ENCODE results near the gene IKZF2.
"Not testable (repeated sequence)": the region's sequence is repeated elsewhere in the genome, so short reads cannot be mapped to it uniquely, and the experiment has no call there.

The IKZF2 gene

DNA sequence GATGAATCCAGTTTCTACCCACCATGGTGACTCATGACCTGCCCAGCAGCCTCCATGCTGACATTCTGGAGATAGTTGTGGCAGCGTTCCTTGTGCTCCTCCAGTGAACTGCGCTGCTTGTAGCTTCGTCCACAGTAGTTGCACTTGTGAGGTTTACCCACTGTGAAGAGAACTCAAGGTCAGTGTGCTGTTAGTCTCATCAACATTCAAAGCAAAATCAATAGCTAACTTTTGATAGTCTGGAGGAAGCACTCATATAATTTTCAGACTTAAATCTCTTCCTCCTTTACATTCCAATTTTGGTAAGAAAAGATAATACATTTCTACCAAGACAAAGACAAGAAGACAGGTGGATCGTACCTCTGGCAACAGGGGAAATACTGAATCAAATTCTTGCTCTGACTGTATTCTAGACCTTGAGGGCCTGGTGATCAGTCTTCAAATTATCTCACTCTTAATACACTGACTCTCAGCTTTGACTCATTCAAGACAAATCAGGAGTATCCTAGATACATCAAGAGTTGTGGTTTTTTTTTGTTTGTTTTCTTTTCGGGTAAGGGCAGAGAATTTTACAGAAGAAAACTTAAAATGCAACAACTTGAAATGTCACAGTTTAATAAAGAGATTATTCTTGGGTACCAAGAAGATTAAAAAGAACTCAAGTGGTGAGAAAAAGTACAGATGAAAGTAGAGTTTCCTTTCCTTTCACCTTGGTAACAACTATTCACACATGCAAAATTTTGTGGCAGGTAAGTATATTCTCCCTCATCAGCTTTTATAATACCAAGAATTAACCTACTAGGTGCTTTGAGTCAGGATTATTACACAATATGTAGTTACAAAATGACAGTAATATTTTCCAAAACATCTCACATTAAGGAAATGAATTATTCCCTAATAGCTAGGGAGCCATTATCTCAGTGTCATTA lies 129.2 kb downstream of the IKZF2 start:
- Mint-ChIP-seq H3K27me3 (ENCODE audit: low read depth) (peaks cover 31% of the 10 kb centered on the region), H3K36me3 (ENCODE audit: low read depth) (peaks cover 12% of the 10 kb centered on the region), H3K4me3 (no peak overlapping the region), H3K27ac (peak overlapping the region; percentile 18), H3K4me1 (ENCODE audit: low read depth) (peaks cover 23% of the 10 kb centered on the region), H3K9me3 (peaks cover 3% of the 10 kb centered on the region)
- peak; percentile 28 for DNase-seq (ENCODE audit: low spot score)

DNA sequence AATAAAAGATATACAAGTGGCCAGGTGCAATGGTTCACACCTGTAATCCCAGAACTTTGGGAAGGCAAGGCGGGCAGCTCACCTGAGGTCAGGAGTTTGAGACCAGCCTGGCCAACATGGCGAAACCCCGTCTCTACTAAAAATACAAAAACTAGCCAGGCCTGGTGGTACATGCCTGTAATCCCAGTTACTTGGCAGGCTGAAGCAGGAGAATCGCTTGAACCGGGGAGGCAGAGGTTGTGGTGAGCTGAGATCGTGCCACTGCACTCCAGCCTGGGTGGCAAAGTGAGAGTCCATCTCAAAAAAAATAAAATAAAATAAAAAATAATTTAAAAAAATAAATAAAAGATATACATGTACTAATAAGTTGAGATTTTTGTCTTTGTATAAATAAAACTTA lies 130.5 kb downstream of the IKZF2 start:
- Mint-ChIP-seq H3K4me1 (ENCODE audit: low read depth) (peaks cover 35% of the 10 kb centered on the region), H3K27me3 (ENCODE audit: low read depth) (peaks cover 35% of the 10 kb centered on the region), H3K36me3 (ENCODE audit: low read depth) (peaks cover 16% of the 10 kb centered on the region)
- not testable (repeated sequence) for H3K9me3 Mint-ChIP-seq; DNase-seq (ENCODE audit: low spot score); H3K27ac Mint-ChIP-seq; H3K4me3 Mint-ChIP-seq

DNA sequence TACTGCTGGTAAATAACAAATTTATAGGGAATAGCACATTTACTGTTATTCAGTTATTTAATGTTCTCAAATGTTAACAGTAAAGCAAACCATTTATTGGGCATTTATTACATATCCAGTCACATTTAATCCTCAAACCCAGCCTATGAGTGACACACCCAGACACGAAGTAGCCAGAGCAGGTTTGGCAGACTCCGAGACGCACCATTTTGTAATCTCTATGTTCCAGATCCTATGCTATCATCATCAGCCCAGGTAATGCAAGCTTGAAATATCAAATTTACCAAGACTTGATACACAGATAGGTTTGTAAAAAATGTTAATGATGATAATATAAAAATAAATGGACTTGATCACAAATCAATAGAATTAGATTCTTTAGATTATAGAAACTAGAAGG lies 131.1 kb downstream of the IKZF2 start:
- H3K27me3 Mint-ChIP-seq (ENCODE audit: low read depth) = peaks cover 35% of the 10 kb centered on the region
- H3K36me3 Mint-ChIP-seq (ENCODE audit: low read depth) = peaks cover 16% of the 10 kb centered on the region
- peaks cover 6% of the 10 kb centered on the region for H3K9me3 Mint-ChIP-seq
- DNase-seq (ENCODE audit: low spot score) = no peak
- peaks cover 40% of the 10 kb centered on the region for H3K4me1 Mint-ChIP-seq (ENCODE audit: low read depth)
- H3K27ac Mint-ChIP-seq = no peak overlapping the region
- H3K4me3 Mint-ChIP-seq = no peak overlapping the region

DNA sequence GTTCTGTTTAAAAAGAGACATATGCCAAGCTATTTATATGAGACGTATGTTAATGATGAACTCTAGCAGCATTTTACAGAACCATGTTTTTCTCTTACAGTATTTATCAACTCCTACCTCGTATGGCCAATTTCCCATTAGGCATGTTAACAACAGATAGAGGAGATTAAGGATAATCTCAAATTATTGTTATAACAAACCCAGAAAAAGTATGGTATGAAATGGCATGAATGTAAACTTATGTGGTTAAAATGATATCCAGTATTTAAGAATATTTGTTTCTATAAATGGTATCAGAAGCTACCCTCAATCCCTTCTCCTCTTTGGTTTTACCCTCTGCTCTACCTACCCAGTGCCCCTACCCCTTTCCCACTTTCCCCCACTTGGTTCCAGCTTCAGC lies 132.0 kb downstream of the IKZF2 start:
- Mint-ChIP-seq H3K9me3 (peaks cover 6% of the 10 kb centered on the region), H3K27ac (no peak overlapping the region), H3K4me1 (ENCODE audit: low read depth) (peaks cover 49% of the 10 kb centered on the region), H3K4me3 (no peak overlapping the region), H3K27me3 (ENCODE audit: low read depth) (peaks cover 38% of the 10 kb centered on the region), H3K36me3 (ENCODE audit: low read depth) (peaks cover 16% of the 10 kb centered on the region)
- DNase-seq (ENCODE audit: low spot score) = no peak

DNA sequence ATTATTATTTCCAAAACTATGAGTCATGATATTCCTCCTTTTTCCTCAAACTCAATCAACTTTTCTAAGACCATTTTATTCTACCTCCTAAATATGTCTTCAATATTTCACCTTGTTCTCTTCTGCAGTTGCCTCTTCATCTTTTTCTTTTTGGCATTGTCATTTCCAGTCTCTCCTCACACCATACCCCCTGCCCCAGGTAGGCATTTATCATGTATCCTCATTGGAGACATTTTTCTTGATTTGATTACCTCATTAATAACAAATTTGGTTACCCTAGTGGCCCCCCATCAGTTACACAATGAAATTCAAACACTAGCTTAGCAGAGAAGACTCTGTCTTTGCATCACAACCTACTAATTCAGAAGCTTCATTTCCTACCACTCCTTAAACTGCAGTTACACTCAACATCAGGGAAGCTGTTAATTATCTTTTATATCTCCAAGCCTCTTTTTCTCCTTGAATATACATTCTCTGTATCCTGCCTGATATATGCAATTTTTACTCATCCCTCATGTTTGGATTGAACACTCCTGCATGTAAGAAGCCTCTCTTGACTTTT lies 133.0 kb downstream of the IKZF2 start:
- H3K4me1 Mint-ChIP-seq (ENCODE audit: low read depth) = peaks cover 55% of the 10 kb centered on the region
- H3K9me3 Mint-ChIP-seq = peaks cover 6% of the 10 kb centered on the region
- DNase-seq (ENCODE audit: low spot score) = no peak
- H3K27me3 Mint-ChIP-seq (ENCODE audit: low read depth) = peaks cover 40% of the 10 kb centered on the region
- H3K36me3 Mint-ChIP-seq (ENCODE audit: low read depth) = peaks cover 16% of the 10 kb centered on the region
- no peak overlapping the region for H3K27ac Mint-ChIP-seq
- H3K4me3 Mint-ChIP-seq = no peak overlapping the region

DNA sequence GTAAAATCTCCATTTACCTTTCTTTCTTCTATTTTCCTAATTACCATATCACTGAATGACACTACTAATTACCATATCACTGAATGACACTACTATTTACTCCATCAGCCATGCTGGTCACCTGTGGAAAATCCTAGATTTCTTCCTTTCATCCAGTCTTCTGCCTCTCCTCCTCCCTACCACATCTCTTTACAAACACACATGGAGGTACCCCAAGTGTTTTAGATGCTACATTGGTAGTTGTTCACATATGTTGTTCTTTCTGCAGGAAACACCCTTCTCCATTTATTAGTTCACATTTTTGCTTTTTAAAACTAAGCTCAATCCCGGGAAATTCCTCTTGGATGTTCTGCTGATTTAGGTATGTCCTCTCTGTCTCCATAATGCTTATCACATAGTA lies 134.0 kb downstream of the IKZF2 start:
- Mint-ChIP-seq H3K9me3 (peaks cover 6% of the 10 kb centered on the region), H3K27me3 (ENCODE audit: low read depth) (peaks cover 40% of the 10 kb centered on the region), H3K27ac (no peak overlapping the region), H3K36me3 (ENCODE audit: low read depth) (peaks cover 16% of the 10 kb centered on the region), H3K4me1 (ENCODE audit: low read depth) (peaks cover 51% of the 10 kb centered on the region), H3K4me3 (no peak overlapping the region)
- no peak for DNase-seq (ENCODE audit: low spot score)

DNA sequence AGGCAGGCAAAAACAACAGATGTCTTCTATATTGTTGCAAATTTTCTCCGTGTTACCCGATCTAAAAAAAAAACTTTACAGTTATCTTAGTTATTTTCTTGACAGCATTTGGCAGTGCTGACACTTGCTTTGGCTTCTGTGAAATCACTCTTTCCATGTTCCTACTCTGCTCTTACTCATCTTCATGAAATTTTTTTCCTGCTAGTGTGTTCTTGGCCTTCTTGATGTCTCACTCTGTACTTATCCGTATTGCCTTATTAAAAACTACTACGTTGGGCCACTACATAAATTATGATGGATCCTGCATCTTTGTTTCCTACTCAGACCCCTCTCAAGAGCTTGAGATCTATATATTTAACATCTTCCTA lies 134.4 kb downstream of the IKZF2 start:
- H3K4me3 Mint-ChIP-seq = no peak overlapping the region
- peaks cover 16% of the 10 kb centered on the region for H3K36me3 Mint-ChIP-seq (ENCODE audit: low read depth)
- no peak overlapping the region for H3K27ac Mint-ChIP-seq
- no peak for DNase-seq (ENCODE audit: low spot score)
- peaks cover 47% of the 10 kb centered on the region for H3K4me1 Mint-ChIP-seq (ENCODE audit: low read depth)
- H3K9me3 Mint-ChIP-seq = peaks cover 6% of the 10 kb centered on the region
- H3K27me3 Mint-ChIP-seq (ENCODE audit: low read depth) = peaks cover 37% of the 10 kb centered on the region

DNA sequence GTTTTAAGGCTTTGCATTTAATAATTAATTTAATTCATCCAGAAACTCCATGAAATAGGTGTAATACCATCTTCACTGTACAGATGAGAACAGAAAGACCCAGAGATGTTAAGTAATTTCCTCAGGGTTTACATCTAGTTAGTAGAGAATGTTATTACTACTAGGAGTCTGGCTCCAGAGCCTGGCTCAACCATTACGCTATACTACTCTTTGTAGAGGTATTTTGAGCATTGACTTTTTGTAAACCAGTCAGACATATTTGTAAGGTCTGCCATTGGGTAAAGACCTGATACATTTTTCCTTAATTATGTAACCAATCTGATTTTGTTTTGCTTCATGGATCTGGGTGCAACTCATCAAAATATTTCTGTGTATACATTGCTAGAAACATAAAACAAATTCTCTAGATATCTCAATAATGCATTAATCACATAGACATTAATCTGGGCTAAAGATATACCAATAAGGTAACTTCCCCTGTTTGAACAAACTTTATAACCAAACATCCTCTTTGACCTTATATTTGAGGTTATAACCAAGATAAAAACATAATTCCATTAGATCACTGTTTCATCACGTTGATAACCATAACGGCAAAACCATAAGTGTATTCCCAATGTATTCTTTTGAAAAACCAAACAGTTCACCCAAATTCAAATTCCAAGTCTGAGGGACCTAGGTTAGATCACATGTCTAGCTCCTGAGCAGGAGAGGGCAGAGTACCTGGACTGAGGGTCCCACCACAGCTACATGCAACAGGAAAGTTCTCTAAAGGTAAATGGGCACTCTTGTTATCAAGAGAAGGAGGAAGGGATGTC lies 135.0 kb downstream of the IKZF2 start:
- Mint-ChIP-seq H3K27ac (peak overlapping the region; percentile 18), H3K36me3 (ENCODE audit: low read depth) (peaks cover 18% of the 10 kb centered on the region), H3K4me3 (peak overlapping the region; percentile 38), H3K27me3 (ENCODE audit: low read depth) (peaks cover 42% of the 10 kb centered on the region), H3K9me3 (peaks cover 6% of the 10 kb centered on the region), H3K4me1 (ENCODE audit: low read depth) (peaks cover 42% of the 10 kb centered on the region)
- DNase-seq (ENCODE audit: low spot score) = no peak

DNA sequence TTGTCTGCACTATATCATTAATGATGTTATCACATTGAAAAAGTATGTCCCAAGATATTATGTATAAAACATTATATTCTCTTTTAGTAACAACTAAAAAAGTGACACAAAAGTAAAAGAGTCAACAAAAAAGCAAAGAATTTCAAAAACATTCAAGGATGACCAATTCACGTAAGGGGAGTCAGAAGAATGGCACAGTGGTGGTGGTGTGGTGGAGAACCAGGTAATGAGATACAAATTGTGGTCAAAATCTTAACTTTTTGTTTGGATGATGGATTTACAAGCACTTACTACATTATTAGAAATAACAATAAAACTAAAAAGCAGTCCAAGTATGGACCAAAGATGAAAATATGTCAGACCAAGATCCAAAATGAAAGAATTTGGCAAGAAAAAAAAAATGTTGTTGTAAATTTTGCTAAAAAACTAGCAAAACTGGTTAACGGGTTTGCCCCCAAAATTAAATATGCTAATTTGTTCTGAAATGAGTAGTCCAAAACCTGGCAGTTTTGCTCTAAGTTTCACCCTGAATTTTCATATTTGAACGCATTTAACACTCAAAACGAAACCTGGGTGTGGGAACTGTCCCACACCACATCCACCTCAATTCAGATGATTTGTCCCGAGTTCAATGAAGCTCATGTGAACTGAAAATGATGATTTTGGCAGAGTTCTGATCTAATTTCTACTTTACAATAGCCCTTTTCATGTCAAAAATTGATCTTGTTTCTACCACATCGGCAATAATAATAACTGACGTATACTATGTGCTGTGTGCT lies 135.8 kb downstream of the IKZF2 start:
- H3K4me3 Mint-ChIP-seq = peak overlapping the region; percentile 38
- peaks cover 45% of the 10 kb centered on the region for H3K27me3 Mint-ChIP-seq (ENCODE audit: low read depth)
- DNase-seq (ENCODE audit: low spot score) = peak; percentile 82
- H3K36me3 Mint-ChIP-seq (ENCODE audit: low read depth) = peaks cover 21% of the 10 kb centered on the region
- H3K27ac Mint-ChIP-seq = peak overlapping the region; percentile 56
- peaks cover 41% of the 10 kb centered on the region for H3K4me1 Mint-ChIP-seq (ENCODE audit: low read depth)
- H3K9me3 Mint-ChIP-seq = peaks cover 6% of the 10 kb centered on the region

DNA sequence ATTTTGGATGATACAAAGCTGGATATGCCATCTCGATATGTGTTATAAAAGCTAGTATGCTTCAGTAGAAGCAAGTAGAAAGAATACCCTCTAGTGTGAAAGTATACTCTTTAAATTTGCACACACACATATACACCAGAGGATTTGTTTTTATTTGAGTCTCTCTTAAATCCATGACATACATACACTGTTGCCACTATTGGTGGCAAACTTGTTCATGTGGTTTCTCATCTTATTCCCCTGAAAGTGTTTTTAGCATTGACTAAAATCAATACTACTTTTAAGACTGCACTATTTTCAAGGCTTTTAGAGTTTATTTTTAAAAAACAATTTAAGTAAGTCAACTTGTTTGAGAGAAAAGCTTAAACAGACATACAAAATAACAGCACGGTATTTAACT lies 137.4 kb downstream of the IKZF2 start:
- H3K9me3 Mint-ChIP-seq = peaks cover 6% of the 10 kb centered on the region
- H3K27me3 Mint-ChIP-seq (ENCODE audit: low read depth) = peaks cover 41% of the 10 kb centered on the region
- H3K36me3 Mint-ChIP-seq (ENCODE audit: low read depth) = peaks cover 29% of the 10 kb centered on the region
- no peak overlapping the region for H3K4me3 Mint-ChIP-seq
- H3K27ac Mint-ChIP-seq = no peak overlapping the region
- no peak for DNase-seq (ENCODE audit: low spot score)
- peaks cover 43% of the 10 kb centered on the region for H3K4me1 Mint-ChIP-seq (ENCODE audit: low read depth)

DNA sequence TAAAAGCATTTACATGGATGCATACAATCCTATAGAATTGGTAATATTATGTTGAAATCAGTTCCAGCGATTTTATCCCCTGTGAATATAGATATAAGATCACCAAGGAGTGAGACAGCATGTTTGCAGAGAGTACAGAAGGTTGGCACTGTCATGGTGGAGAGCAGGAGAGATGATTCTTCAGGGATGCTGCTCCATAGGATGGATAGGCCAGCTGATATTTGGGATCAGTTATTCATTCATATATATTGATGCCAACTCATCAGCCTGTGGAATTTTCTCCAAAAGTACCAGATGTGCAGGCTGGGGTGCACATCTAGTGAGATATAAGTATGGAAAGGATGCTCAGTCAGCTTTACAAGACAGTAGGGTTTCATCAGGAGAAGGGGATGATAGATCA lies 139.9 kb downstream of the IKZF2 start:
- peaks cover 16% of the 10 kb centered on the region for H3K36me3 Mint-ChIP-seq (ENCODE audit: low read depth)
- no peak overlapping the region for H3K4me3 Mint-ChIP-seq
- H3K27ac Mint-ChIP-seq = no peak overlapping the region
- H3K9me3 Mint-ChIP-seq = peaks cover 1% of the 10 kb centered on the region
- H3K4me1 Mint-ChIP-seq (ENCODE audit: low read depth) = peaks cover 28% of the 10 kb centered on the region
- peaks cover 28% of the 10 kb centered on the region for H3K27me3 Mint-ChIP-seq (ENCODE audit: low read depth)
- no peak for DNase-seq (ENCODE audit: low spot score)

DNA sequence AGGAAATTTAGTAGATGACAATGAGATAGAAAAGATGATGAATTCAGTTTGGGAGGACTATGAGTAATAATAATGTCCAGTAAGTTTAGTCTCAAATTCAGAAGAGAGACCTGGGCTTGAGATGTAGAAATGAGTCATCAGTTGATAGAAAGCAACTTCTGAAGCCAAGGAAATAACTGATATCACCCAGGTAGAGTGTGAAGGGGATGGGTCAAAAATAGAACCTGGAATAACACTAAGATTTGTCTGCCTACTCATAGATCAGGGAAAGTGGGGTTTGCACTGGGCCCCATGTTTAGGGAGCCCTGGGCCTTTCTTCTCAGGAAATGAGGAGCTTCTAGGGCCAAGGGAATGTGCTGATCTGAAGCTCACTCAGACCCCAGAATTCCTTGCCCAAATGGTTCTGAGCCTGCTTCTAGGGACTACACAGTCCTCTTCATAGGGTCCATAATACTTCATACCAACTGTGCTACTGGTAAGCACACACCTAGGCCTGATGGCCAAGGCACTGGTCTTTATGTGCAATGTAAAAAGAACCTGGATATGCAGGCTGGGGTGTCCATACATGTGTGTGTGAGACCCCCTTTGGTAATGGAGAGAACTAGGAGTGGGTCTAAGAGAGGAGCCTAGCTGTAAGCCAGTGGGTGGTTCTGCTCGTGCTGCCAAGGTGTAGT lies 141.2 kb downstream of the IKZF2 start:
- Mint-ChIP-seq H3K4me1 (ENCODE audit: low read depth) (peaks cover 16% of the 10 kb centered on the region), H3K27ac (no peak overlapping the region), H3K4me3 (no peak overlapping the region), H3K36me3 (ENCODE audit: low read depth) (peaks cover 16% of the 10 kb centered on the region), H3K27me3 (ENCODE audit: low read depth) (peaks cover 35% of the 10 kb centered on the region), H3K9me3 (no peaks in the 10 kb centered on the region)
- no peak for DNase-seq (ENCODE audit: low spot score)

DNA sequence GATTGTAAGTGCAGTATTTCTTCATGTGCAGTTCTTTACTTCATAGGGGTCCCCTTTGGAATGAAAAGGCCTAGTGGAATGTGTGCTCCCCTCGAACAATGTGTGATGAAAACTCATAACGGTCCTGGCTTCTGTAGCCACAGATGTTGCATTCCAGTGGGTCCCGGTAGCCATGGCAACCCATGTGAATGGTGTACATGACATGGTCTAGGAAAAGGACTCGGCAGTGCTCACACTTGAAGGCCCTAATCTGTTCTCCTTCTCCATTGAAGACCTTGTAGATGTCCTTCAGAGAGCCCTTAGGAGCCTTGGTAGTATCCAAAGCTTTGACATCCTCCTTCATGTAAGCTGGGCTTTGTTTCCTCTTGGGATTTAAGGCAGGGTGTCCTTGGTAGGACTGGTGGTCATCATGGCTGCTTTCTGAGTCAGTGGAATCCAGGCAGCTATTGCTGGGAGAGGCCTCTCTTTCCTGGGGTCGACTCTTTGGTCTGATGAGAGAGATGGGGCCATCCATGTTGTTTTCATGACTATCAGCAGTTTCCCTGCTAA lies 144.0 kb downstream of the IKZF2 start:
- H3K4me1 Mint-ChIP-seq (ENCODE audit: low read depth) = peaks cover 4% of the 10 kb centered on the region
- H3K4me3 Mint-ChIP-seq = no peak overlapping the region
- H3K9me3 Mint-ChIP-seq = no peaks in the 10 kb centered on the region
- H3K36me3 Mint-ChIP-seq (ENCODE audit: low read depth) = peaks cover 22% of the 10 kb centered on the region
- no peak for DNase-seq (ENCODE audit: low spot score)
- H3K27me3 Mint-ChIP-seq (ENCODE audit: low read depth) = peaks cover 40% of the 10 kb centered on the region
- no peak overlapping the region for H3K27ac Mint-ChIP-seq
